SHP77 (cell line): ENCODE measurements around the gene CAPN10.

Experiments used
- DNase-seq, 2 experiments: peaks; one replicate each; lab custom pipeline; 2025; lab: John Stamatoyannopoulos, UW

CAPN10 gene

DNA sequence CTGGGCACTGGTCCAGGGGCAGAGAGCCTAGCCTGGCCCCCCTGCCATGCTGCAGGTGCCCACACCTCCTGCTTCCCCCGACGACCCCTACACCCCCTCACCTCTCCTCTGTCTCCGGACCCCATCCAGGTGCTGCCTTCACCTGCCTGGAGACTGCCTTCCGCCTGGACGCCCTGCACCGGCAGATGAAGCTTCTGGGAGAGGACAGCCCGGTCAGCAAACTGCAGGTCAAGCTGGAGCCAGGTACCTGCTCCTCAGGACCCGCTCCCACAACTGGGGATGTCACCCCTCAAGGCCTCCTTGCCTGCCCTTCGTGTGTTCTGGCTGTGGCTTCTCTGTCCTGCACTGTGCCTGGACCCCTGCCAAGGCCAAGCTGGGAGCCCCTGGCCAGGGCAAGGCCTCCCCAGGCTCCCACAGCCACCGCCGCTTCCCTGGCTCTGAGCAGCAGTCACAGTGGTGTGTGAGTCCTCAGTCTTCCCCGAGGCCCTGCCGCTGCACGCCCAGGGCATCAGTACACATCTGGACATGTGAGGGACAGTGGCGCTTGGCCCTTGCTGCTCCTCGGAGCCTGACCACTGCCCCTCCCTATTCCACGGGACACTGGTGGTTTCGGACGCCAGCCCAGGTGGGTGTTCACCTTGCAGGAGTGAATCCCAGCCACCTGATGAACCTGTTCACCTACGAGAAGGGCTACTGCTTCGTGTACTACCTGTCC, 12.0 kb upstream of the CAPN10 start:
- DNase-seq, result no peak

DNA sequence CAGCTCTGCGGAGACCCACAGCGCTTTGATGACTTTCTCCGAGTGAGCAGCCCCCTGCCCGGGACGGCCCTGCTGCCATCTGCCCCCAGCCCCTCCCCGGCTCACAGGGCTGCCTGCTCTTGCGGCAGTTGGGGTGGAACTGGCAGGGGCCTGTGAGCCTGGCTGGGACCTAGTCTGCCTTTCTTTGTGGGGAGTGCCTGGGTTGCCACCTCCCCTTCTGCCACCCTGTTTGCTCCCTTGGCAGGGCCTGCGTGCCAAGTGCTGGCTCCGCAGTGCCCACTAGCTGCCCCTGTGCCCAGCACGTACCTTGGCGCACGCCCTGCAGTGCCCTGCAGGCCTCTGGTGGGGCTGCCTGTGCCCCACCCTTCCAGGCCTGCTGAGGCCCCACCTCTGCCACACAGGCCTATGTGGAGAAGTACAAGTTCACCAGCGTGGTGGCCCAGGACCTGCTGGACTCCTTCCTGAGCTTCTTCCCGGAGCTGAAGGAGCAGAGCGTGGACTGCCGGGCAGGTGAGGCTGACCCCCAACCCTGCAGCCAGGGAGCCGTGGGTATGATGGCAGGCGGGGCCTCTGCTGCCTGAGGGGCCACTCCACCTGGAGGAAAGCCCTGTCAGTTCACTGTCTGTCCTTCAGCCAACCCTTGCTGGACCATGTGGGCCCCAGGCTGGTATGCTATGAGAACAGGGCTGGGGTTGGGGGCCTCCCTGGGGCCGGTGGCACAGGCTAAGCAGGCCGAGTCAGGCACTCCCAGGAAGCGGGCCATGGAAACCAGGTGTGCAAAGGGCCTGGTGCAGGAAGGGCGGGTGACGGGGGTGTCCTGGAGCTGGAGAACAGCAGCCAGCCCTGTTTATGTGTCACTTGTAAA, 11.2 kb upstream of the CAPN10 start:
- DNase-seq, result no peak

DNA sequence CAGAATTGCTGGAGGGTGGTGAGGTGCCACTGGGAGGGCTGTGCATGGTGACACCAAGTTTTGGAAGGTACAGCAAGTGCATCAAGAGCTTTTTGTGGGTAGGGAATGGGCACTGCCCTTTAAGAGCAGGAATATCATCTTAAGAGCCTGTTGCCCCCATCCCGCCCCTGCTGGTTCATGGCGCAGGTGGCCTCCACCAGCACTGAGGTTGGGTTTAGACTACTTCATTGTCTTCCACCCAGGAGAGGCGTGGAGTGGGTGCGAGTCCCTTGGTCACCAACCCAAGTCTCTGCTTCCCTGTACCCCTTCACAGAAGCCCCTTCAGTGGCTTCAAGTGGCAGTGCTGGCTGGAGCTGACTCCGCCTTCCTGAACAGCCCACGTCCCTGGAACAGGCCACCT, 10.5 kb upstream of the CAPN10 start:
- no peak for DNase-seq

DNA sequence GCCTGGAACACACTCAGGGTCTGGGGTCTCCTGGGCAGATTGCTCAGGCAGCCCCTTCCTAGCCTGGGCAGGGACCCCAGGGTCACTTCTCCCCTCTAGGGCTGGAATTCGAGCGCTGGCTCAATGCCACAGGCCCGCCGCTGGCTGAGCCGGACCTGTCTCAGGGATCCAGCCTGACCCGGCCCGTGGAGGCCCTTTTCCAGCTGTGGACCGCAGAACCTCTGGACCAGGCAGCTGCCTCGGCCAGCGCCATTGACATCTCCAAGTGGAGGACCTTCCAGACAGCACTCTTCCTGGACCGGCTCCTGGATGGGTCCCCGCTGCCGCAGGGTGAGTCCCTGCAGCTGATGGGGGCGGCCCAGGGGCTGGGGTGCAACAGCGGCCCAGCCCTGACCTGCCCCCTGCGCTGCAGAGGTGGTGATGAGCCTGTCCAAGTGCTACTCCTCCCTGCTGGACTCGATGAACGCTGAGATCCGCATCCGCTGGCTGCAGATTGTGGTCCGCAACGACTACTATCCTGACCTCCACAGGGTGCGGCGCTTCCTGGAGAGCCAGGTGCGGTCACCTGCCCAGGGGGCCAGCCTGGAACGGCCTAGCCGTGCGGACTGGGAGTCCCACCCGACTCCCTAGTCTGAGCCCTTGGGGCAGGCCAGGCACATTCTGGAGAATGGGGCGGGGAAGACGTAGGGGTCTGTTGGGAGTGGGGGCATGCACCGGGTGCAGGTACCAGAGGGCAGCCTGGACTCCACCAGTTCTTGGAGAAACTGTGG, 9.9 kb upstream of the CAPN10 start:
- DNase-seq, result no peak

DNA sequence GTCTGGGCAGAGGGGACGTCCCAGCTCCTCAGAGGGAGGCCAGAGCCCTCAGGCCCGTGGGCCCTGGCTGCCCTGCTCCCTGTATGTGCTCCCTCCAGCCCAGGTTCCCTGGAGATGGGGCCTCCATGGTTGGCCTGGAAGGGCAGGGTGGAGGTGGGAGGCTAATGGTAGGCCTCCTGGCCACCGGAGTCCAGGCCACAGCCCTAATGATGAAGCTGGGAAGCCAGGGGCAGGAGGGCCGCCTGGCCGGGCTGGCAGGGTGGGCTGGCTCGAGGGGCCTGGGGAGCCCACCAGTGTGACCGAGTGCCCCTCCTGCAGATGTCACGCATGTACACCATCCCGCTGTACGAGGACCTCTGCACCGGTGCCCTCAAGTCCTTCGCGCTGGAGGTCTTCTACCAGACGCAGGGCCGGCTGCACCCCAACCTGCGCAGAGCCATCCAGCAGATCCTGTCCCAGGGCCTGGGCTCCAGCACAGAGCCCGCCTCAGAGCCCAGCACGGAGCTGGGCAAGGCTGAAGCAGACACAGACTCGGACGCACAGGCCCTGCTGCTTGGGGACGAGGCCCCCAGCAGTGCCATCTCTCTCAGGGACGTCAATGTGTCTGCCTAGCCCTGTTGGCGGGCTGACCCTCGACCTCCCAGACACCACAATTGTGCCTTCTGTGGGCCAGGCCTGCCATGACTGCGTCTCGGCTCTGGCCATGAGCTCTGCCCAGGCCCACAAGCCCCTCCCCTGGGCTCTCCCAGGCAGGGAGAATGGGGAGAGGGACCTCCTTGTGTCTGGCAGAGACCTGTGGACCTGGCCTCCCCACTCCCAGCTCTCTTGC, 9.0 kb upstream of the CAPN10 start:
- DNase-seq, result no peak

DNA sequence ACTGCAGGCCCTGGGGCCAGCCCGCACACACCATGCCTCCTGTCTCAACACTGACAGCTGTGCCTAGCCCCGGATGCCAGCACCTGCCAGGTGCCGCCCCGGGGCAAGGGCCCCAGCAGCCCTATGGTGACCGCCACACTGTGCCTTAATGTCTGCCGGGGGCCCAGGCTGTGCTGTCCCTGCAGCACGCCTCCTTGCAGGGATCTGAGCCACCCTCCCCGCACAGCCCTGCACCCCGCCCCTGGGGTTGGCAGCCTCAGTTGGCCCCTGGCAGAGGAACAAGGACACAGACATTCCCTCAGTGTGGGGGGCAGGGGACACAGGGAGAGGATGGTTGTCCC, 8.5 kb upstream of the CAPN10 start:
- DNase-seq, result no peak

DNA sequence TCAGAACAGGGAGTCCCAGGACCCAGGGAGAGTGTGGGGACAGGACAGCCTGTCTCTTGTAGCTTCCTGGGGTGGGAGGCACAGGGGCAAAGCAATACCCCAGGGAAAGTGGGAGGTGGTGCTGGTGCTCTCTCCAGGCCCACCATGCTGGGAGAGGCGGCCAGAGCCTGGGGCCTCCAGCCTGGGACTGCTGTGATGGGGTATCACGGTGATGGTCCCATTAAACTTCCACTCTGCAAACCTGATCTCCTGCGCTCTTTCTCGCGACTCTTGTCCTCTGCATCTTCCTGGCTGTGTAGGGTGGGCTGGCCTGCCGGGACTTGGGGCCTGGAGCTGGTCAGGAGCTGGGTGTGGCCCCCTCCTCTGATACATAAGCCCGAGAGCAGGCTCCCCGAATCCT, 8.0 kb upstream of the CAPN10 start:
- DNase-seq, result no peak

DNA sequence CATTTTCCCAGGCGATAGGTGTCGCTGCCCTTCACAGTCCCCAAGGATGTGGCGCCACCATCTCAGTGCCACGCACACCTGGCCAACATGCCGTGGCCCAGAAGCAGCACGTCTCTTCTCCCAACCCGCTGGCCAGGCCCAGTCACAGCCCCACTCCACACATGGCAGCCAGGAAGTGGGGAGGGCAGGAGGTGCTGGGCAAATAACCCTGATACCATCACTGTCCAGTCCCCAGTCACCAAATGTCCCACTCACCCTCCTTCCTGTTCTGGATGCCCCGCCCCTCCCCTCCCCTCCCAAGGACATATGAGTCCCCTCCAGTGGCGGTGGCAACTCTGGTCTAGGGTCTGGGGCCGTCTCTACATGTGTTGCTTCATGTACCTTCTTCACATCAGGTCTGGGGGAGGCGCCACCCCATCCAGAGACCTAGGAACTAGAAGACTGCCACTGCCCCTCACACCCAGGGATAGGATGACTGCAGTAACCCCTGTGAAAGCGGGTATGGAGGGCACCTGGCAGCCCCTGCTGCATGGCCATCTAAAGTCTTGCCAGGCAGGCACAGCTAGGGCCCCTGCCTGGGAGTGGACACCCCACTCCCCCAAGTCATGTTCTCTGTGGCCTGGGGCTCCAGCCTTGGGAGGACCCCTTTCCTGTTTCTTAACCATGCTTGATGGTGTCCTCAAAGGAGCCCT, 7.3 kb upstream of the CAPN10 start:
- DNase-seq, result no peak

DNA sequence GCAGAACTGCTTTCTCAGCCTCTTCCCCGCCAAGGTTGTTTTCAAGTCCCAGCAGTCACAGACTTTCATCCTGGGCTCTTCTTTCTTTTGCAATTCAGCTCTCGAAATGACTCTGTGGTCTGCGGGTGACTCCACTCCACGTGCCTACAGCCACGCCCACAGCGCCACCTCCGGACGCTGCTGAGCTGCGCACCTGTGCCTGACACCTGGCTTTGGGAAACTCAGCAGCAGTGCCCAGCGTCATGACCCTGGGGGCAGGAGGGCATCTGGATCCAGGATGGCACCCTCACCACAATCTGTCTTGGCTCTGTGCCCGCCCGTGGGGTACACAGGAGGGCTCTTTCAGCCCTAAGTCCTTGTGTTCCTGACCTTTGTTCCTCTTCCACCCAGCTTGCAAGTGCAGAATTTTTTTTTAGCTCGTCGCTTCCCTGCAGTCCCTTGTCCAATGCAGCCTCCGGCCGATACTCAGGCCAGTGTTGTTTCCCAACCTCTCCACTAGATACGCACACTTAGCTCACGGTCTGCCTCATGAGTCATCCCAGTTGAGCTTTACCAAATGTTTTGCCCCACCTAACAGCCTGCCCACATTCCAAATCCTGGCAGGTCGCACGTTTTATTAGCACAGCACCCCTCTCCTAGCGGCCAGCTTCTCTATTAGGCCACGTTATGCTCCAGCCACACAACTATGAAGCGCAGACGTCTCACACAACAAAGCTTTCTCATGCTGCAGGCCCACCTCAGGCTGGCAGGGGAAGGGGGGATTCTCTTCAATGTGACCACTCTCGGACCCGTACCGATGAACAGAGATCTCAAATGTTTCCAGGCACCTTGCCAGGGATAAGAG, 6.5 kb upstream of the CAPN10 start:
- peak in 1 of 2 experiments; percentile 48 for DNase-seq

DNA sequence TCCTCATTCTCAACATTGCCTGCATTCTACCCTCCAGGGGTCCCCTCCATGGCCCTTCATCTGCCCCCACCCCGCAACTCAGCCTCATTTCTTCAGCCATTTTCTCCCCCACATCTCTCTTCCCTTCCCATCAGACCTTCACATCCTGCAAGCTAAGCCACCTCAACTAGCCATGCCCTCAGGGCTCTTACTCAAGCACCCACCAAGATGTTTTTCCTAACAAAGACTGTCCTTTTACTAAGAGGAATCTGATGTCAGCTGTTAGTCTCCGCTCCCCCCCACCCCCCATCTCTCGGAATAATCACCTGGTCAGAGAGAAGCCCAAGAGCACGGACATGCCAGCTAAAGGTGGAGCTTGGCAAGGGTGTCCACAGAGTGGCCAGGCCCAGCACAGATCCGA, 4.7 kb upstream of the CAPN10 start:
- no peak for DNase-seq

DNA sequence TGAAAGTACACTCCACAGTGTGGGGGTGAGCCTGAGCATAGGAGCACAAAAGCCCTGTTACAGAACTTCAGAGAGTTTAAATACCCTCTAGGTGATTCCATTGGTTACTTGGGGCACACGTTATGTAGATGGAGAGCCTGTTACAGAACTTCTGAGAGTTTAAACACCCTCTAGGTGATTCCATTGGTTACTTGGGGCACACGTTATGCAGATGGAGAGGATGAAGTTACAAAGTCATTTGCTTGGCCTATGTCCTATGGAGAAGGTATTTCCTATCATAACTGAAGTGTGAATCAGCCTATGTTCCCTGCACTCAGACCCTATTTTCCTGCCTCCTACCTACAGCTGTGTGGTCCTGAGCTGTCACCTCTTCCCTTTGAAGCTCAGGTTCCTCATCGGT, 3.8 kb upstream of the CAPN10 start:
- no peak for DNase-seq

DNA sequence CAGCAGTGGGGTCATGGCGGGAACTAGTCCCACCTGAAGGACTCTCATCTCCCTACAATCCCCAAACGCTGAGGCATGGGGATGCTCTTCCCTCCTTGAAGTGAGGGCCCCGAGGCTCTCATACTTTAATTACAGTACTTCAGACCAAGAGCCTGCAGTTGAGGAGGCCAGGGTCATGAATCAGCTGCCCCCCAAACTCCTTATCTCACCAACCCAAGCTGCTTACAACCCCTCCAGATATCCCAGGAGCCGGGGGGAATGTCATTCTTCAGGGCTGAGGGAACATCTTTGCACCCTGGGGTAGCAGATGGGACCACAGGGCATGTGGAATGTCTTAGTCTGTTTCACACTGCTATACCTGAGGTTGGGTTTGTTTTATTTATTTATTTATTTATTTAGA, 2.8 kb upstream of the CAPN10 start:
- no peak for DNase-seq

DNA sequence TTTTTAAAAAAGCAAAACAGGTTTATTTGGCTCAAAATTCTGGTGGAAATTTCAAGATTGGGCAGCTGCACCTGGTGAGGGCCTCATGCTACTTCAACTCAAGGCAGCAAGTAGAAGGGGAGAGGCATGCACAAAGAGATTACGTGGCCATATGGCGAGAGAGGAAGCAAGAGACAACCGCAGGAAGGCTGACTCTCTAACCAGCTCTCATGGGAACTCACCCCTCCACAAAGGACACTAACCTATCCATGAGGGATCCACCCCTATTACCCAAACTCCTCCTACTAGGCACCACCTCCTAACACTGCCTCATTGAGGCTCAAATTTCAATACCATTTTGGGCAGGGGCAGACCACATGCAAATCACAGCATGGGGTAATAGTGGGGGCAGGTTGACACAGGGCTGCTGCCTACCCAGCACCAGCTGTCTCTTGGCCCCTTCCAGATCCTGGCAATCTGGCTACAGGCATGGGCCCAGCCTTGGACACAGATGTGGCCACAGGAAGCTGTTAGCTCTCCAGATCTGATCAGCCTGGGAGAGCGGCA, 2.0 kb upstream of the CAPN10 start:
- DNase-seq, result no peak

DNA sequence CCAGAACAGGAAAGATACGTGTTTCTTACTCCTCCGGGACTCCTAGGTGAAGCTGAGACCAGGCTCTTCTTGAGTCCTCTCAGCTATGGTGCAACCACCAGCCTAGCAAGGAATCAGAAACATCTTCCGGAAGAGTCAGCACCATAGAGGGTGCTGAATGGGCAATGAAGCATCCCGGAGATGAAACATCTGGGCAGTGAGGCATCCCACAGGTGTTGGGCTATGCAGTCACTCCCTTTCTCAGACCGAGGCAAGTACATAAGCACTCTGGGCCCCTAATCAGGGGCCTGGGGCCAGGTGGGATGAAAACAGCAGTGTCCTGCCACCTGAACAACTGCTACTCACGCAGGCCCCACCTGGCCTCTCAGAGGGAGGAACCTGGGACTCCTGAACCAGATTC, 1.4 kb upstream of the CAPN10 start:
- no peak for DNase-seq

DNA sequence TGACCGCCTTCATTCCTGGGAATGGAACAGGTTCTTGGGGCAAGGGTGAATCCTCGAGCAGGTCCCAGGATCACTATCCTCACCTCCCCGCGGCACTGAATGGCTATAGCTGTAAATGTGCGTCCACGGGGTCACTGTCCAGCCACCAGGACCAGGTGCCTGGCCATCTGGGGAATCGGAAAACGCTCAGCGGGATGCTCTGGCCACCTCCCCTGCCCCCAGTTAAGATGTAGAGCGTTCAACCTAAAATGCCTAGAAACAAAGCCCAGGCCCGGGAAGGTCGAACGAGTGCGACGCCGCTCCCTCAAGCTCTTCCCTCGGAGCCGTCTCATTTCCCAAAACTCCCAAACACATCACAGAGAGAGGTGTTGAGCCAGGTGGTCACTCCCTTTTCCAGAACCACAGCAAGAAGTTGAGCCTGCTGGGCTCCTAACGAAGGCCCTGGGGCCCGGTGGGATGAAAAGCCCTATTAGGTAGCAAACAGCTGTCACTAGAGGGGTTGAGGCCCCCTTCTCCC, 795 bp upstream of the CAPN10 start:
- DNase-seq, result no peak

DNA sequence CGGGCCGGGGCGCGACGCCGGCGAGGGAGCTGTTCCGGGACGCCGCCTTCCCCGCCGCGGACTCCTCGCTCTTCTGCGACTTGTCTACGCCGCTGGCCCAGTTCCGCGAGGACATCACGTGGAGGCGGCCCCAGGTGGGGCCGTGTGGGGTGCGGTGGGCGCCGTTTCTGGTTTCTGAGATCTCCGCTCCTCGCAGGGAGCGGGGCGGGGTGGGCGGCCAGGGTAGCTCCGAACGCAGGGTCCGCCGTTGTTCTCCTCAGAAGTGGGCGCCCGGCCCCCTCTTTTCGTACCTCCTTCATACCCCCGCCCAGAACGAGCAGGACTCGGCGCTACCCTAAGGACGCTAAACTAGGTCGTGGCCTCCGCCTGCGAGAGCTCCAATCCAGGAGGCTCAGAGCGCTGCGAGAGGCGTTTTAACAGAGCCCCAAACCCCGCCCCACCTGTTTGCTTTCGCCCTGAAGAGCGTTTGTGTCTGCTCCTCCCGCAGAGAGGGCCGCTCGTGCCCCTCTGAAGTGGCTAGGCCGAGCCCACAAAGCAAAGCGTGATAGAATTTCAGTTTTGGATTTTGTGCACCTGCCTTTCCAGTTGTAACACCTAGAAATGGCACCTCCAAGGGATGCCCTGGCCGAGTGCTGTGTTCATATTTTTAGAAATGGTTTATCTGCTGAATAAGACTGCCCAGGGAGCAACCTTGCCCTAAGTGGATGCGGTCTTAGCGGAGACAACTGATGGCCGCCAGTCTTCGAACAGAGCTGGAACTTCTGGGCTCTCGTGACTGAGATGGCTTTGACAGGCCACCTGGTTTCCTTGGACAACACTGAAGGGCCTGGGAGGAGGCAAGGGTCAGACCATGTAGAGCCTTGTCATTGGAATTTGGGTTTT, 626 bp downstream of the CAPN10 start:
- DNase-seq, result peak; percentile 40 to 57

DNA sequence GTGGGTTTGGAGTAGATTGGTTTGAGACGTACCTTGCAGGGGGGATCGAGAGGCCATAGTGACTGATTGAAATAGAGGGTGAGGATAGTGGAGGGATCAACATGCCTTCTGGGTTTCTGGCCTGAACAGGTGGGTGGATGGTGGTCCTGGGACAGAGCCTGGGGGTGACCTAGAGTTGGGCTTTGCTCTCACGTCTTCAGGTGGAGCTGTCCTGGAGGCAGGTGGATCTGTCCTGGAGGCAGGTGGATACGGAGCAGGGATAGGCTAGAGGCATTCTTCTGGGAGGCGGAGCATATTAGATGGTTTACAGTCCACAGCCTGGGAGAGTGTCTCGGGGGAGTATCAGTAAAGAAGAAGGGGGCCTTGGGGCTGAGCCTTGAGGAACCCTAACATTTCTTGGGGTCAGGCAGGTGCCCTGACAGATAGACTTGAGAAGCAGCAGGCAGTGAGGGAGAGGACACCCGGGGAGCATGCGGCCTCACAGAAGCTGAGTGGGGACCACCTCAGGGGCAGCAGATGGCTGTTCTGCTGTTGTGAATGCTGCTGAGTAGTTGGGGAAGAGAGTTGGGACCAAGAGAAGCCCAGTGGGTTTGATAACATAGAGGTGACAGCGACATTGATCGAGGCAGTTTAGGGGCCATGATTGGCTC, 1.6 kb downstream of the CAPN10 start:
- no peak for DNase-seq

DNA sequence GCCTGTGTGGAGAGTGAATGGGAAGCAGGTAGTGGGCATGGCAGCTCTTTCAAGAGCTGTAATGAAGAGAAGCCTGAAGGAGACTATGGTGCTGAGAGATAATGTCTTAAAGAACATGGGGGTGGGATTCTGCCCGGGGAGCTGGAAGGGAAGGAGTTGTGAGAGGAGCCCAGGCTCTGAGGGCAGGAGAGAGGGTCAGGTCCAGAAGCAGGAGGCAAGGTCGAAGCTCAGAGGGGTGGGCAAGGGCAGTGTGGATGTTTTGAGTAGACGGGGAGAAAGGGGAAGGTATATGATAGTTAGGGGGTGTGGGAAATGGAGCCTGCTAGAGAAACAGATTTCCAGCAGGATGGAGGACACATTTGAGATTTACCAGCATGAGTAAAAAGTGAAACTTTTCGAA, 2.1 kb downstream of the CAPN10 start:
- DNase-seq, result no peak
